GM19455 (cell line): ENCODE data around the gene MEIOC.

Source experiments
- ATAC-seq: cut with Tn5 transposase; IDR thresholded peaks from one replicate; pipeline ENCODE4 v1.9.1; 2021; ENCODE audit not compliant: unreplicated experiment

MEIOC gene

DNA sequence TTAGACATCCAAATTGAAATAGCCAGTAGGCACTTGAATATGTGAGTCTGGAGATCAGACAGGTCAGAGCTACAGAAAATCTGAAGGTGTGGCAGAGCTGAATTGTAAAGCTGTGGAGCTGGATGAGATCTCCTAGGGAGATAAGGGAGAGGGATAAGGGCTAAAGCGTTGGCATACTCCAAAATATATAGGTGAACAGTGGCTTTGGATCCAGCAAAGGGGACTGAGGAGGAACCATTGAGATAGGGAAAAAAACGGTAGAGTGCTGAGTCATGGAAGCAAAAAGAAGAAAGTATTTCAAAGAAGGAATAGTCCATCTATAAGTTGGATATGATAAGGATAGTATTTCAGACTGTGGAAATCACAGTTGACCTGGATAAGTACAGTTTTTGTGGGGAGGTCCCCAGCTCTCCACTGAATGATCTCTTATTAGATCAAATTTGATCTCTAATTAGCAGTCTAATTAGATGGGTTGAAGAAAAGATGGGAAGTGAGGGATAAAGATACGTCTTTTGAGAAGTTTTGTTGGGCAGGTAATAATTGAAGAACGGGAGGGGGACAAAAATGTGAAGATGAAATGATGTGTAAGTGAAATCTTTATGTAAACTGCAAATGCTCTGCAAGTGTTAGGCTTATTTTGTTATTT lies 51.6 kb downstream of the MEIOC start:
- no peak for ATAC-seq

DNA sequence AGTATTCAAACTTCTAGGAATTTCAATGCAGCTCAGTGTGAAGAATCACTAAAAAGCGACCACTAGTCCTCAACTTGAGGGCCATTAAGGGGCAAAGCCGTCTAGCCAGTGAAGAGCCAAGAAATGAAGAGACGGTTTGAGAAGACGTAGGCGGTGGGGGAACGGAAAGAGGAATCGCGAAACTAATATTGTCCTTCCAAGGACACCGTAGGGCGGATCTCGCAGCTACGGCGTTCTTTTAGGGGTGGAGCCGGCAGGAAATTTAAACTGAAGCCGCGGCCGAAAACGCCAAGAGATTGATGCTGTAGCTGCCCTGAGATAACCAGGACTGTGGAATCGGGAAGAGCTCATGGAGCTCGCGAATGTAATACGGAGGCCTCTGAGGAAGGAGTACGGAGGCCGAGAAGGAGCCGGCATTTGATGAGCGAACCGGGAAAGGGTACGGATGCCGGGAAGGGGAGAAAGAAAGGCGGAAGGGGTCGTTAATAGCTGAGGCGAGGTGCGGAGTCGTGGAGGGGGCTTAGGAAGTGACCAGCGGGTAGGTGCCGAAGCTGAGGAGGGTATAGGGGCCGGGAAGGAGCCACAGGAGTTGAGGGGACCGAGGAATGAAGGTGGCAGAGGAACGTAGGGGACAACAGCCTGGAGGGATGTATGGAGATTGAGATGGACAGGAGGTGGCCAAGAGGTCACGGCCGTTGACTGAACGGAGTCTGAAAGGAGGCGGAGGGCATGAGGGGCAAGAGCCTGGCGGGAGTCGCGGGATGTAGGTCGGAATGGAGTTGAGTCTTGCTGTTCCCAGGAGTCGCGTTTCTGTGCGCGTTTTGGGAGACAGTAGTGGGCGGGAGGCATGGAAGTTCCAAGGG lies 52.4 kb downstream of the MEIOC start, which contains the start of gene DBF4B:
TSS of gene DBF4B (plus strand) at position 265 of the 863 bp plus-strand sequence. CDS start at position 421, 156 bp downstream.
- no peak for ATAC-seq

DNA sequence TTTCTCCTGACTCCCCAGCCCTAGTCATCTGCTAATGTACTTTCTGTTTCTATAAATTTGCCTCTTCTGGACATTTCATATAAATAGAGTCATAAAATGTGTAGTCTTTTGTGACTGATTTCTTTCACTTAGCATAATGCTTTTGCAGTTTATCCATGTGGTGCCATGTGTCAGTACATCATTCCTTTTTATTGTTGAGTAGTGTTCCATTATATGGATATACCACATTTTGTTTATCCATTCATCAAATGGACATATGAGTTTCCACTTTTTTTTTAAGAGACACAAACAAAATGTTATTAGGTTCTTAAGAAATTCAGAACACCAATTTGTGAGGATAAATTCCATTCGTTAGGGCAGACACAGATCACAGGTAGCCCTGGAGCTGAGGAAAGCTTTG lies 63.2 kb downstream of the MEIOC start:
- no peak for ATAC-seq

DNA sequence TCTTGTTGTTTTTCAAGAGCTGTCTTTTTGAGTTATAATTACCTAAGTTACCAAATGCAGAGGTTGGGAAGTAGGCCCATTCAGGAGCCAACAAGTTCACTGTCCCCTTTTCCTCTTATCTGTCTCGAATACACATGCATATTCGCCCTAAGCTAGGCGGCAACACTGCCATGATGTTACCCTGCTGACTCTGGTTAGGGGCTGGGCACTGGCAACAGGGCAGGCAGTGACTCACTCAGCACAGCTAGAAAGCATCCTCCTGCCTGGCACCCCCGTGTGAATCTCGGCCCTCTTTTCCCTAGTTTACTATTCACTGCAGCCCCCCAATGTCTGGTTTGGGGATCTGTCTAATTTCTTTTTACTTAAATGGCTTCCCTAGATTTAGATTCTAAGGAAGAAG lies 66.0 kb downstream of the MEIOC start:
- no peak for ATAC-seq
